HCT116 (cell line): Measurements from ENCODE around the gene MTARC2. TPM values are rescaled to one million over a fixed set of nuclear protein-coding genes. Genes with fewer than 3 reads are reported as not detected.

Experiments used
- ATAC-seq: fragments of 200-7000 bp; cut with Tn5 transposase; 2 replicates; pipeline ENCODE4 v1.9.1; 2020; ENCODE audit warnings: mild to moderate bottlenecking, moderate library complexity
- BruUV-seq: library from RNA; stranded (reverse); fragments of 400-500 nt; replicated peaks from 2 replicates; lab custom pipeline; 2021; lab: Mats Ljungman, UMichigan
- CTCF ChIA-PET: fragments of 300-600 bp; sonication (Branson Sonifier 250); formaldehyde crosslinking; loops from one replicate; lab custom pipeline; 2021; ENCODE audit warnings: antibody characterized with exemption; lab: Charles Lee
- POLR2A ChIA-PET: fragments of 300-600, 350-600 bp; sonication (Branson Sonifier 250); formaldehyde crosslinking; loops from one replicate; lab custom pipeline; 2021; ENCODE audit warnings: antibody characterized with exemption; lab: Charles Lee
- RAD21 ChIA-PET, 2 experiments: fragments of 300-600 bp; sonication (Branson Sonifier 250); formaldehyde crosslinking; loops; one replicate each; lab custom pipeline; 2023; ENCODE audit warnings: low total read pairs in 2 of 2; ENCODE audit not compliant: uncharacterized antibody in 2 of 2, unreplicated experiment in 2 of 2, low non-redundant PET in 1 of 2; lab: Charles Lee
- DNase-seq: peaks from one replicate; pipeline ENCODE4 v3.0.0-alpha.2; 2010; ENCODE audit warnings: low read depth, low spot score
- H2AFZ ChIP-seq: fragments of 200-600 bp; shearing (Covaris generic), sonication (generic); 2 replicates; pipeline ENCODE4 v1.6.1; 2017; ENCODE audit warnings: low read depth, mixed run types, mixed read lengths, antibody characterized with exemption, low read length; ENCODE audit not compliant: poor library complexity, severe bottlenecking
- H3K27ac ChIP-seq: 2 replicates; pipeline ENCODE4 v1.5.1; 2012; ENCODE audit warnings: low read depth, low read length
- H3K27me3 ChIP-seq: fragments of 200-600 bp; sonication (generic); 2 replicates; pipeline ENCODE4 v1.6.1; 2016; ENCODE audit warnings: mixed run types, low read length, mixed read lengths; ENCODE audit not compliant: insufficient read depth
- H3K36me3 ChIP-seq, 2 experiments: fragments of 200-500 bp in 1 of 2; fragments of 200-600 bp in 1 of 2; sonication (Bioruptor generic) in 1 of 2; sonication (generic) in 1 of 2; 2 replicates each; pipeline versions ENCODE4 v1.5.1 to v1.6.1; 2014 to 2016; ENCODE audit warnings: low read length in 2 of 2, inconsistent platforms in 1 of 2, mixed read lengths in 1 of 2, mixed run types in 1 of 2; ENCODE audit not compliant: insufficient read depth in 2 of 2, control insufficient read depth in 1 of 2
- H3K4me1 ChIP-seq, 2 experiments: fragments of 200-600 bp in 1 of 2; sonication (generic) in 1 of 2; 2 replicates each; pipeline versions ENCODE4 v1.5.1 to v1.6.1; 2012 to 2017; ENCODE audit warnings: low read length in 2 of 2, inconsistent platforms in 1 of 2, mild to moderate bottlenecking in 1 of 2, mixed read lengths in 1 of 2, mixed run types in 1 of 2, moderate library complexity in 1 of 2; ENCODE audit not compliant: insufficient read depth in 2 of 2, control insufficient read depth in 1 of 2
- H3K4me2 ChIP-seq: fragments of 200-600 bp; sonication (generic); 2 replicates; pipeline ENCODE4 v1.6.1; 2017; ENCODE audit warnings: mixed run types, low read length, mixed read lengths
- H3K4me3 ChIP-seq, 2 experiments: fragments of 200-600 bp in 1 of 2; sonication (generic) in 1 of 2; replicated peaks in 1 of 2; 2 replicates each; pipeline ENCODE4 v1.5.1; 2011 to 2016; ENCODE audit warnings: low read length in 2 of 2, control low read depth in 1 of 2, low read depth in 1 of 2, mild to moderate bottlenecking in 1 of 2, mixed read lengths in 1 of 2, mixed run types in 1 of 2
- H3K79me2 ChIP-seq: fragments of 200-600 bp; sonication (generic); 2 replicates; pipeline ENCODE4 v1.6.1; 2017; ENCODE audit warnings: mild to moderate bottlenecking, mixed run types, low read length, moderate library complexity, mixed read lengths; ENCODE audit not compliant: insufficient read depth
- H3K9ac ChIP-seq: fragments of 200-600 bp; sonication (generic); 2 replicates; pipeline ENCODE4 v1.6.1; 2016; ENCODE audit warnings: low read length, mixed read lengths
- H3K9me2 ChIP-seq: fragments of 200-600 bp; sonication (generic), shearing (Covaris generic); 2 replicates; pipeline ENCODE4 v1.6.1; 2017; ENCODE audit warnings: mixed run types, mild to moderate bottlenecking, moderate library complexity; ENCODE audit not compliant: insufficient read depth
- H3K9me3 ChIP-seq, 2 experiments: fragments of 200-500 bp in 1 of 2; fragments of 200-600 bp in 1 of 2; sonication (Bioruptor generic) in 1 of 2; sonication (generic) in 1 of 2; 2 replicates each; pipeline ENCODE4 v1.6.1; 2014 to 2017; ENCODE audit warnings: low read length in 2 of 2, mixed read lengths in 2 of 2, inconsistent platforms in 1 of 2, low read depth in 1 of 2, mild to moderate bottlenecking in 1 of 2, mixed run types in 1 of 2, moderate library complexity in 1 of 2; ENCODE audit not compliant: control insufficient read depth in 1 of 2, insufficient read depth in 1 of 2
- H4K20me1 ChIP-seq: fragments of 200-600 bp; sonication (generic), shearing (Covaris generic); 2 replicates; pipeline ENCODE4 v1.6.1; 2017; ENCODE audit warnings: mixed run types, mild to moderate bottlenecking, moderate library complexity; ENCODE audit not compliant: insufficient read depth
- CBX3 ChIP-seq: IDR thresholded peaks from 2 replicates; pipeline ENCODE4 v1.6.1; 2012; ENCODE audit warnings: low read depth
- ELF1 ChIP-seq: IDR thresholded peaks from 2 replicates; pipeline ENCODE4 v1.6.1; 2012; ENCODE audit warnings: low read depth, borderline replicate concordance
- EZH2 ChIP-seq: fragments of 200-600 bp; sonication (generic); IDR thresholded peaks from 2 replicates; pipeline ENCODE4 v1.6.1; 2017; ENCODE audit warnings: antibody characterized with exemption, mixed run types
- FOSL1 ChIP-seq: IDR thresholded peaks from 2 replicates; pipeline ENCODE4 v1.6.1; 2012; ENCODE audit warnings: low read depth
- JUND ChIP-seq: IDR thresholded peaks from 2 replicates; pipeline ENCODE4 v1.6.1; 2012
- POLR2A ChIP-seq: IDR thresholded peaks from 2 replicates; pipeline ENCODE4 v1.7.0; 2011; ENCODE audit warnings: borderline replicate concordance; ENCODE audit not compliant: insufficient read depth, insufficient read length; ENCODE audit errors: extremely low read depth
- RAD21 ChIP-seq: IDR thresholded peaks from 2 replicates; pipeline ENCODE4 v1.6.1; 2012; ENCODE audit warnings: low read depth, mild to moderate bottlenecking
- REST ChIP-seq: IDR thresholded peaks from 2 replicates; pipeline ENCODE4 v1.6.1; 2012; ENCODE audit warnings: low read depth
- SP1 ChIP-seq: IDR thresholded peaks from 2 replicates; pipeline ENCODE4 v1.6.1; 2012; ENCODE audit warnings: low read depth
- SRF ChIP-seq: IDR thresholded peaks from 2 replicates; pipeline ENCODE4 v1.6.1; 2012; ENCODE audit warnings: low read depth
- ZNF274 ChIP-seq: fragments of 200-500 bp; sonication (Bioruptor generic); IDR thresholded peaks from 2 replicates; pipeline ENCODE4 v1.6.1; 2014; ENCODE audit warnings: mild to moderate bottlenecking, low read depth, low read length, inconsistent platforms
- intact Hi-C: fragments of 100-400 bp; cut with micrococcal nuclease; formaldehyde crosslinking; loops from 2 replicates; pipeline ENCODE4 v1.10.0; 2022
- total RNA-seq: library from RNA; stranded (reverse); gene quantifications from one replicate; pipeline ENCODE4 v1.2.1, GENCODE V29; 2021; ENCODE audit not compliant: unreplicated experiment
- TF ChIP-seq, protein P1 (sequence below), 3 experiments: fragments of 200-600 bp in 1 of 3; sonication (generic) in 1 of 3; IDR thresholded peaks in 2 of 3; conservative IDR thresholded peaks in 1 of 3; 2 replicates each; pipeline ENCODE4 v1.5.1; 2012 to 2017; ENCODE audit warnings: low read depth in 2 of 3, low read length in 2 of 3, antibody characterized with exemption in 1 of 3, borderline replicate concordance in 1 of 3, control low read depth in 1 of 3, mild to moderate bottlenecking in 1 of 3, mixed read lengths in 1 of 3, mixed run types in 1 of 3, moderate library complexity in 1 of 3; ENCODE audit not compliant: insufficient read depth in 1 of 3

Gene MTARC2
- total RNA-seq, 1 experiment from 2014 or later = 16.6 TPM

GRCh38 chr1:220807726-220808125 is 59.6 kb downstream of the MTARC2 start:
- Histone ChIP-seq H2AFZ (no peak overlapping the region), H3K9me2 (no peaks in the 10 kb centered on the region), H3K9me3 (no peaks in the 10 kb centered on the region), H3K9ac (no peak overlapping the region), H3K4me3 (no peak overlapping the region), H3K27me3 (no peaks in the 10 kb centered on the region), H3K27ac (no peak overlapping the region), H3K79me2 (no peaks in the 10 kb centered on the region), H3K4me2 (no peak overlapping the region), H3K36me3 (0 out of 4 replicates have a peak, but pooled peaks cover 0 to 4% of the 10 kb centered on the region in 2 experiments), H3K4me1 (no peaks in the 10 kb centered on the region; a peak in 1 of 4 replicates), H4K20me1 (no peaks in the 10 kb centered on the region)
- RAD21 ChIA-PET = no interaction called here
- no peak for ATAC-seq
- no peak for TF ChIP-seq FOSL1
- no peak for TF ChIP-seq POLR2A
- TF ChIP-seq JUND = no peak
- no peak for TF ChIP-seq RAD21
- TF ChIP-seq, protein P1, sequence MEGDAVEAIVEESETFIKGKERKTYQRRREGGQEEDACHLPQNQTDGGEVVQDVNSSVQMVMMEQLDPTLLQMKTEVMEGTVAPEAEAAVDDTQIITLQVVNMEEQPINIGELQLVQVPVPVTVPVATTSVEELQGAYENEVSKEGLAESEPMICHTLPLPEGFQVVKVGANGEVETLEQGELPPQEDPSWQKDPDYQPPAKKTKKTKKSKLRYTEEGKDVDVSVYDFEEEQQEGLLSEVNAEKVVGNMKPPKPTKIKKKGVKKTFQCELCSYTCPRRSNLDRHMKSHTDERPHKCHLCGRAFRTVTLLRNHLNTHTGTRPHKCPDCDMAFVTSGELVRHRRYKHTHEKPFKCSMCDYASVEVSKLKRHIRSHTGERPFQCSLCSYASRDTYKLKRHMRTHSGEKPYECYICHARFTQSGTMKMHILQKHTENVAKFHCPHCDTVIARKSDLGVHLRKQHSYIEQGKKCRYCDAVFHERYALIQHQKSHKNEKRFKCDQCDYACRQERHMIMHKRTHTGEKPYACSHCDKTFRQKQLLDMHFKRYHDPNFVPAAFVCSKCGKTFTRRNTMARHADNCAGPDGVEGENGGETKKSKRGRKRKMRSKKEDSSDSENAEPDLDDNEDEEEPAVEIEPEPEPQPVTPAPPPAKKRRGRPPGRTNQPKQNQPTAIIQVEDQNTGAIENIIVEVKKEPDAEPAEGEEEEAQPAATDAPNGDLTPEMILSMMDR (IDR thresholded peaks at IDR 0.05 in 2 of 3, conservative IDR thresholded peaks at IDR 0.05 in 1 of 3; ENCODE audit: borderline replicate concordance in 1 of 3, insufficient read depth in 1 of 3, low read depth in 2 of 3, low read length in 2 of 3) = no peak
- TF ChIP-seq ELF1 = no peak
- TF ChIP-seq SRF = no peak
- no peak for TF ChIP-seq EZH2
- TF ChIP-seq CBX3 = no peak
- TF ChIP-seq SP1 = no peak
- no peak for TF ChIP-seq REST
- no peak for TF ChIP-seq ZNF274
- intact Hi-C loops = no loop called here
- CTCF ChIA-PET = no interaction called here
- no peak for DNase-seq
- no TSS peak for BruUV-seq
- POLR2A ChIA-PET = no interaction called here
